Common myeloid progenitor, CD34-positive (primary cell): ENCODE measurements around the gene SPIN2B.
A peak's percentile ranks its signal among the peaks of the same experiment; 100 is the strongest.
"Not testable (repeated sequence)": the region's sequence is repeated elsewhere in the genome, so short reads cannot be mapped to it uniquely, and the experiment has no call there.

Experiments used
- CTCF ChIA-PET: fragments of 350-600 bp; sonication (Branson Sonifier 250); formaldehyde crosslinking; loops from one replicate; lab custom pipeline; 2021; ENCODE audit warnings: antibody characterized with exemption; lab: Charles Lee
- POLR2A ChIA-PET: fragments of 350-600 bp; sonication (Branson Sonifier 250); formaldehyde crosslinking; loops from one replicate; lab custom pipeline; 2021; ENCODE audit warnings: antibody characterized with exemption; lab: Charles Lee
- DNase-seq, 3 donors: peaks; one replicate each; pipeline versions ENCODE4 v3.0.0 to v3.0.0-alpha.2; 2013
- H3K27ac ChIP-seq, 2 experiments: 1 replicate in 1 of 2; 2 replicates in 1 of 2; pipeline ENCODE4 v1.7.0; 2013; ENCODE audit warnings: inconsistent platforms in 2 of 2, low read length in 2 of 2, mild to moderate bottlenecking in 2 of 2, low read depth in 1 of 2, moderate library complexity in 1 of 2; ENCODE audit not compliant: severe bottlenecking in 2 of 2, insufficient read depth in 1 of 2, poor library complexity in 1 of 2
- H3K27me3 ChIP-seq, 5 experiments: replicated peaks in 2 of 5; 1 replicate in 3 of 5; 2 replicates in 2 of 5; pipeline versions ENCODE4 v1.6.1 to v1.7.0; 2013; ENCODE audit warnings: low read length in 4 of 5, mild to moderate bottlenecking in 2 of 5, moderate library complexity in 2 of 5, inconsistent platforms in 1 of 5; ENCODE audit not compliant: insufficient read depth in 5 of 5, control insufficient read depth in 4 of 5
- H3K36me3 ChIP-seq, 4 experiments: 1 replicate in 2 of 4; 2 replicates in 2 of 4; pipeline versions ENCODE4 v1.6.1 to v1.7.0; 2013; ENCODE audit warnings: low read length in 3 of 4, control low read depth in 1 of 4, mild to moderate bottlenecking in 1 of 4; ENCODE audit not compliant: control insufficient read depth in 4 of 4, insufficient read depth in 4 of 4
- H3K4me1 ChIP-seq, 4 experiments: 1 replicate in 3 of 4; 2 replicates in 1 of 4; pipeline versions ENCODE4 v1.6.1 to v1.7.1; 2013; ENCODE audit warnings: low read length in 3 of 4, mild to moderate bottlenecking in 3 of 4, control low read depth in 1 of 4, inconsistent platforms in 1 of 4, moderate library complexity in 1 of 4; ENCODE audit not compliant: control insufficient read depth in 4 of 4, insufficient read depth in 4 of 4; ENCODE audit errors: control extremely low read depth in 1 of 4
- H3K4me3 ChIP-seq, 7 experiments: 1 replicate in 4 of 7; 2 replicates in 3 of 7; pipeline versions ENCODE4 v1.5.1 to v1.7.0; 2013; ENCODE audit warnings: mild to moderate bottlenecking in 7 of 7, low read length in 6 of 7, moderate library complexity in 6 of 7, inconsistent platforms in 2 of 7, low read depth in 2 of 7, control low read depth in 1 of 7; ENCODE audit not compliant: insufficient read depth in 4 of 7, control insufficient read depth in 1 of 7; ENCODE audit errors: extremely low read depth in 1 of 7
- H3K9me3 ChIP-seq, 5 experiments: 1 replicate in 4 of 5; 2 replicates in 1 of 5; pipeline versions ENCODE4 v1.6.1 to v1.7.1; 2013; ENCODE audit warnings: low read length in 4 of 5, mild to moderate bottlenecking in 2 of 5, inconsistent platforms in 1 of 5, low read depth in 1 of 5, moderate library complexity in 1 of 5; ENCODE audit not compliant: control insufficient read depth in 4 of 5, insufficient read depth in 2 of 5; ENCODE audit errors: control extremely low read depth in 1 of 5
- WGBS: methylation state at CpG from one replicate; pipeline ENCODE4 v1.1.5; 2013; ENCODE audit not compliant: insufficient coverage; 5-methylcytosine and 5-hydroxymethylcytosine counted together

SPIN2B gene

GRCh38 chrX:57120619-57121161, 658 bp downstream of the SPIN2B start:
- CTCF ChIA-PET, H3K27ac ChIP-seq, DNase-seq, H3K36me3 ChIP-seq, H3K27me3 ChIP-seq, POLR2A ChIA-PET, H3K4me1 ChIP-seq, H3K9me3 ChIP-seq: not testable (repeated sequence)
- H3K4me3 ChIP-seq: peak overlapping the region in 6 of 7 experiments; percentile 53 to 84 (median 68)
- 40% methylated on average over 9 of the region's 12 CpGs for WGBS

GRCh38 chrX:57119416-57119815, 1.9 kb downstream of the SPIN2B start:
- ChIA-PET CTCF (no interaction called here), POLR2A (interaction anchor here (0.6 kb wide), 1 partner anchor 538 kb away, joined by 3 read pairs; no protein-coding TSS in a partner anchor)
- Histone ChIP-seq H3K4me3 (no peak overlapping the region), H3K9me3 (no peaks in the 10 kb centered on the region), H3K27ac (no peak overlapping the region), H3K4me1 (peaks cover 0 to 2% (median 0%) of the 10 kb centered on the region in 4 experiments), H3K36me3 (peaks cover 0 to 3% (median 0%) of the 10 kb centered on the region in 4 experiments), H3K27me3 (no peaks in the 10 kb centered on the region)
- no CpG with 5 or more reads among the region's 1 CpG for WGBS
- DNase-seq: no peak

GRCh38 chrX:57117566-57117965, 3.8 kb downstream of the SPIN2B start:
- CTCF ChIA-PET: interaction anchor here (0.6 kb wide), 1 partner anchor 143 kb away, joined by 3 read pairs; no protein-coding TSS in a partner anchor
- DNase-seq, H3K4me1 ChIP-seq, POLR2A ChIA-PET, H3K27ac ChIP-seq, H3K4me3 ChIP-seq, H3K27me3 ChIP-seq, H3K9me3 ChIP-seq, H3K36me3 ChIP-seq: not testable (repeated sequence)
- WGBS: 31% methylated on average over 2 of the region's 4 CpGs

GRCh38 chrX:57104921-57105398, 16.4 kb downstream of the SPIN2B start:
- H3K27ac ChIP-seq: no peak overlapping the region
- H3K4me3 ChIP-seq: no peak overlapping the region
- H3K9me3 ChIP-seq: peaks cover 0 to 6% (median 4%) of the 10 kb centered on the region in 5 experiments
- ChIA-PET CTCF (no interaction called here), POLR2A (no interaction called here)
- no CpG with 5 or more reads among the region's 2 CpGs for whole genome bisulfite sequencing
- DNase-seq: no peak
- H3K4me1 ChIP-seq: no peaks in the 10 kb centered on the region
- peaks cover 0 to 19% (median 0%) of the 10 kb centered on the region in 4 experiments for H3K36me3 ChIP-seq
- H3K27me3 ChIP-seq: no peaks in the 10 kb centered on the region

GRCh38 chrX:57104406-57104805, 16.9 kb downstream of the SPIN2B start:
- POLR2A ChIA-PET: no interaction called here
- WGBS: 88% methylated on average over 4 of the region's 4 CpGs
- Histone ChIP-seq H3K4me1 (no peaks in the 10 kb centered on the region), H3K36me3 (peaks cover 0 to 18% (median 0%) of the 10 kb centered on the region in 4 experiments), H3K4me3 (no peak overlapping the region), H3K9me3 (peaks cover 0 to 6% (median 4%) of the 10 kb centered on the region in 5 experiments), H3K27ac (no peak overlapping the region), H3K27me3 (no peaks in the 10 kb centered on the region)
- DNase-seq: no peak
- CTCF ChIA-PET: no interaction called here

- 100% methylated on average over 2 of the region's 3 CpGs for WGBS
- peaks cover 2 to 10% (median 4%) of the 10 kb centered on the region in 5 experiments for H3K9me3 ChIP-seq
- POLR2A ChIA-PET: no interaction called here
Observed at GRCh38 chrX:57103489-57103888, 17.9 kb downstream of the SPIN2B start.

GRCh38 chrX:57102918-57103317, 18.4 kb downstream of the SPIN2B start:
- H3K27me3 ChIP-seq, H3K27ac ChIP-seq, H3K4me1 ChIP-seq, H3K4me3 ChIP-seq, H3K36me3 ChIP-seq, DNase-seq, H3K9me3 ChIP-seq, POLR2A ChIA-PET, CTCF ChIA-PET: not testable (repeated sequence)
- WGBS: 92% methylated on average over 6 of the region's 6 CpGs

More at GRCh38 chrX:57103489-57103888, 17.9 kb downstream of the SPIN2B start:
- Histone ChIP-seq H3K27me3 (no peaks in the 10 kb centered on the region), H3K36me3 (peaks cover 0 to 10% (median 0%) of the 10 kb centered on the region in 4 experiments), H3K4me3 (no peak overlapping the region), H3K4me1 (no peaks in the 10 kb centered on the region), H3K27ac (no peak overlapping the region)
- no peak for DNase-seq
- CTCF ChIA-PET: no interaction called here
